Bronchial epithelial cell (primary cell): ENCODE data around the gene PAX5. TPM values are rescaled to one million over a fixed set of nuclear protein-coding genes. Genes with fewer than 3 reads are reported as not detected.

Source experiments
- DNase-seq: peaks from one replicate; pipeline ENCODE4 v3.0.0-alpha.2; 2010; ENCODE audit warnings: low read depth
- FAIRE-seq: peaks from 2 replicates; lab custom pipeline; 2011; peaks lifted over from hg19 to GRCh38; lab: Jason Lieb, UNC
- H3K27me3 ChIP-seq: 2 replicates; pipeline ENCODE4 v1.5.1; 2011; ENCODE audit warnings: low read length; ENCODE audit not compliant: control insufficient read depth, insufficient read depth
- H3K36me3 ChIP-seq: 2 replicates; pipeline ENCODE4 v1.5.1; 2011; ENCODE audit warnings: low read length; ENCODE audit not compliant: control insufficient read depth, insufficient read depth
- H3K4me3 ChIP-seq: 2 replicates; pipeline ENCODE4 v1.5.1; 2011; ENCODE audit warnings: mild to moderate bottlenecking, low read depth, low read length, control low read depth
- CTCF ChIP-seq: IDR thresholded peaks from 2 replicates; pipeline ENCODE4 v1.5.1; 2011; ENCODE audit warnings: mild to moderate bottlenecking, moderate library complexity, low read length, control low read depth, inconsistent platforms; ENCODE audit not compliant: insufficient read depth, severe bottlenecking
- total RNA-seq: library from RNA; depleted of rRNA; stranded (reverse); fragments of >200 nt; gene quantifications from 2 replicates; pipeline ENCODE4 v1.2.1, GENCODE V29; 2014

The PAX5 gene
- total RNA-seq, 1 donor from 2014 or later: not detected

GRCh38 chr9:37038302-37038942 lies 4.4 kb upstream of the PAX5 start:
- DNase-seq (no peak), FAIRE-seq (no peak)

GRCh38 chr9:37037503-37038301 lies 3.6 kb upstream of the PAX5 start:
- H3K27me3 ChIP-seq: peaks cover 81% of the 10 kb centered on the region
- no peak for TF ChIP-seq CTCF
- FAIRE-seq (no peak), DNase-seq (no peak)
- no peaks in the 10 kb centered on the region for H3K36me3 ChIP-seq
- H3K4me3 ChIP-seq: peak overlapping the region; percentile 21

More at GRCh38 chr9:37038302-37038942, 4.4 kb upstream of the PAX5 start:
- Histone ChIP-seq H3K27me3 (peaks cover 75% of the 10 kb centered on the region), H3K36me3 (no peaks in the 10 kb centered on the region), H3K4me3 (no peak overlapping the region)
- TF ChIP-seq CTCF: no peak

GRCh38 chr9:37036776-37037502 lies 2.9 kb upstream of the PAX5 start:
- H3K36me3 ChIP-seq: no peaks in the 10 kb centered on the region
- H3K4me3 ChIP-seq: peak overlapping the region; percentile 21
- DNase-seq: peak; percentile 6
- TF ChIP-seq CTCF: no peak
- peaks cover 82% of the 10 kb centered on the region for H3K27me3 ChIP-seq
- FAIRE-seq: no peak

GRCh38 chr9:37036371-37036775 lies 2.3 kb upstream of the PAX5 start:
- Histone ChIP-seq H3K4me3 (peak overlapping the region; percentile 21), H3K27me3 (peaks cover 86% of the 10 kb centered on the region), H3K36me3 (no peaks in the 10 kb centered on the region)
- no peak for DNase-seq
- FAIRE-seq: no peak
- TF ChIP-seq CTCF: no peak

GRCh38 chr9:37035648-37036370 lies 1.7 kb upstream of the PAX5 start:
- Histone ChIP-seq H3K36me3 (no peaks in the 10 kb centered on the region), H3K27me3 (peaks cover 87% of the 10 kb centered on the region), H3K4me3 (no peak overlapping the region)
- DNase-seq (peak; percentile 10), FAIRE-seq (no peak)
- TF ChIP-seq CTCF: no peak
